Measurements from ENCODE around the gene UTP25.
"Not testable (repeated sequence)": the region's sequence is repeated elsewhere in the genome, so short reads cannot be mapped to it uniquely, and the experiment has no call there.

UTP25 gene

GRCh38 chr1:209882286-209882685, 54.5 kb downstream of the UTP25 start:
- Histone ChIP-seq H3K36me3 (ENCODE audit: control insufficient read depth, insufficient read depth, low read length) (no peaks in the 10 kb centered on the region), H3K27me3 (replicated peaks; ENCODE audit: control insufficient read depth, insufficient read depth, low read length, poor library complexity, severe bottlenecking) (peaks cover 4% of the 10 kb centered on the region), H3K4me3 (ENCODE audit: insufficient read depth, low read depth, low read length, poor library complexity, severe bottlenecking) (no peak overlapping the region), H3K9me3 (ENCODE audit: control insufficient read depth, low read length) (no peaks in the 10 kb centered on the region), H3K4me1 (ENCODE audit: control insufficient read depth, insufficient read depth, low read length, poor library complexity, severe bottlenecking) (no peaks in the 10 kb centered on the region), H3K27ac (ENCODE audit: insufficient read depth, low read length, poor library complexity, severe bottlenecking) (no peak overlapping the region)
- no peak for DNase-seq

- Histone ChIP-seq H3K36me3 (ENCODE audit: control insufficient read depth, insufficient read depth, low read length) (no peaks in the 10 kb centered on the region), H3K4me3 (ENCODE audit: insufficient read depth, low read depth, low read length, poor library complexity, severe bottlenecking) (no peak overlapping the region), H3K27ac (ENCODE audit: insufficient read depth, low read length, poor library complexity, severe bottlenecking) (no peak overlapping the region), H3K27me3 (replicated peaks; ENCODE audit: control insufficient read depth, insufficient read depth, low read length, poor library complexity, severe bottlenecking) (peaks cover 4% of the 10 kb centered on the region), H3K9me3 (ENCODE audit: control insufficient read depth, low read length) (no peaks in the 10 kb centered on the region), H3K4me1 (ENCODE audit: control insufficient read depth, insufficient read depth, low read length, poor library complexity, severe bottlenecking) (no peaks in the 10 kb centered on the region)
- no peak for DNase-seq
Observed at GRCh38 chr1:209882942-209883340, 55.2 kb downstream of the UTP25 start.

GRCh38 chr1:209883341-209883971, 55.7 kb downstream of the UTP25 start:
- no peak for DNase-seq
- H3K27ac ChIP-seq (ENCODE audit: insufficient read depth, low read length, poor library complexity, severe bottlenecking): no peak overlapping the region

GRCh38 chr1:209884249-209884648, 56.5 kb downstream of the UTP25 start:
- no peak overlapping the region for H3K27ac ChIP-seq (ENCODE audit: insufficient read depth, low read length, poor library complexity, severe bottlenecking)
- DNase-seq: no peak
- H3K36me3 ChIP-seq (ENCODE audit: control insufficient read depth, insufficient read depth, low read length): no peaks in the 10 kb centered on the region
- no peaks in the 10 kb centered on the region for H3K9me3 ChIP-seq (ENCODE audit: control insufficient read depth, low read length)
- H3K4me3 ChIP-seq (ENCODE audit: insufficient read depth, low read depth, low read length, poor library complexity, severe bottlenecking): no peak overlapping the region
- peaks cover 4% of the 10 kb centered on the region for H3K27me3 ChIP-seq (replicated peaks; ENCODE audit: control insufficient read depth, insufficient read depth, low read length, poor library complexity, severe bottlenecking)
- no peaks in the 10 kb centered on the region for H3K4me1 ChIP-seq (ENCODE audit: control insufficient read depth, insufficient read depth, low read length, poor library complexity, severe bottlenecking)

More at GRCh38 chr1:209883341-209883971, 55.7 kb downstream of the UTP25 start:
- Histone ChIP-seq H3K9me3 (ENCODE audit: control insufficient read depth, low read length) (no peaks in the 10 kb centered on the region), H3K4me3 (ENCODE audit: insufficient read depth, low read depth, low read length, poor library complexity, severe bottlenecking) (no peak overlapping the region), H3K36me3 (ENCODE audit: control insufficient read depth, insufficient read depth, low read length) (no peaks in the 10 kb centered on the region), H3K4me1 (ENCODE audit: control insufficient read depth, insufficient read depth, low read length, poor library complexity, severe bottlenecking) (no peaks in the 10 kb centered on the region), H3K27me3 (replicated peaks; ENCODE audit: control insufficient read depth, insufficient read depth, low read length, poor library complexity, severe bottlenecking) (peaks cover 4% of the 10 kb centered on the region)

GRCh38 chr1:209884665-209885117, 56.9 kb downstream of the UTP25 start:
- no peaks in the 10 kb centered on the region for H3K36me3 ChIP-seq (ENCODE audit: control insufficient read depth, insufficient read depth, low read length)
- H3K9me3 ChIP-seq (ENCODE audit: control insufficient read depth, low read length): no peaks in the 10 kb centered on the region
- no peak overlapping the region for H3K4me3 ChIP-seq (ENCODE audit: insufficient read depth, low read depth, low read length, poor library complexity, severe bottlenecking)
- H3K4me1 ChIP-seq (ENCODE audit: control insufficient read depth, insufficient read depth, low read length, poor library complexity, severe bottlenecking): no peaks in the 10 kb centered on the region
- DNase-seq: no peak
- H3K27ac ChIP-seq (ENCODE audit: insufficient read depth, low read length, poor library complexity, severe bottlenecking): no peak overlapping the region
- peaks cover under 1% of the 10 kb centered on the region for H3K27me3 ChIP-seq (replicated peaks; ENCODE audit: control insufficient read depth, insufficient read depth, low read length, poor library complexity, severe bottlenecking)

- no peaks in the 10 kb centered on the region for H3K27me3 ChIP-seq (replicated peaks; ENCODE audit: control insufficient read depth, insufficient read depth, low read length, poor library complexity, severe bottlenecking)
- no peaks in the 10 kb centered on the region for H3K36me3 ChIP-seq (ENCODE audit: control insufficient read depth, insufficient read depth, low read length)
- no peak for DNase-seq
- H3K27ac ChIP-seq (ENCODE audit: insufficient read depth, low read length, poor library complexity, severe bottlenecking): no peak overlapping the region
- H3K4me3 ChIP-seq (ENCODE audit: insufficient read depth, low read depth, low read length, poor library complexity, severe bottlenecking): no peak overlapping the region
- H3K9me3 ChIP-seq (ENCODE audit: control insufficient read depth, low read length): no peaks in the 10 kb centered on the region
- no peaks in the 10 kb centered on the region for H3K4me1 ChIP-seq (ENCODE audit: control insufficient read depth, insufficient read depth, low read length, poor library complexity, severe bottlenecking)
Observed at GRCh38 chr1:209885403-209886218, 57.8 kb downstream of the UTP25 start.

- no peak for DNase-seq
Observed at GRCh38 chr1:209886219-209886536, 58.4 kb downstream of the UTP25 start.

GRCh38 chr1:209888291-209889076, 60.7 kb downstream of the UTP25 start:
- DNase-seq; H3K9me3 ChIP-seq (ENCODE audit: control insufficient read depth, low read length); H3K4me3 ChIP-seq (ENCODE audit: insufficient read depth, low read depth, low read length, poor library complexity, severe bottlenecking); H3K27ac ChIP-seq (ENCODE audit: insufficient read depth, low read length, poor library complexity, severe bottlenecking); H3K4me1 ChIP-seq (ENCODE audit: control insufficient read depth, insufficient read depth, low read length, poor library complexity, severe bottlenecking); H3K27me3 ChIP-seq (replicated peaks; ENCODE audit: control insufficient read depth, insufficient read depth, low read length, poor library complexity, severe bottlenecking); H3K36me3 ChIP-seq (ENCODE audit: control insufficient read depth, insufficient read depth, low read length): not testable (repeated sequence)

More at GRCh38 chr1:209886219-209886536, 58.4 kb downstream of the UTP25 start:
- Histone ChIP-seq H3K27ac (ENCODE audit: insufficient read depth, low read length, poor library complexity, severe bottlenecking) (no peak overlapping the region), H3K4me3 (ENCODE audit: insufficient read depth, low read depth, low read length, poor library complexity, severe bottlenecking) (no peak overlapping the region), H3K36me3 (ENCODE audit: control insufficient read depth, insufficient read depth, low read length) (no peaks in the 10 kb centered on the region), H3K27me3 (replicated peaks; ENCODE audit: control insufficient read depth, insufficient read depth, low read length, poor library complexity, severe bottlenecking) (no peaks in the 10 kb centered on the region), H3K4me1 (ENCODE audit: control insufficient read depth, insufficient read depth, low read length, poor library complexity, severe bottlenecking) (no peaks in the 10 kb centered on the region), H3K9me3 (ENCODE audit: control insufficient read depth, low read length) (no peaks in the 10 kb centered on the region)

- H3K4me1 ChIP-seq (ENCODE audit: control insufficient read depth, insufficient read depth, low read length, poor library complexity, severe bottlenecking): no peaks in the 10 kb centered on the region
- no peaks in the 10 kb centered on the region for H3K36me3 ChIP-seq (ENCODE audit: control insufficient read depth, insufficient read depth, low read length)
- DNase-seq: no peak
- no peaks in the 10 kb centered on the region for H3K27me3 ChIP-seq (replicated peaks; ENCODE audit: control insufficient read depth, insufficient read depth, low read length, poor library complexity, severe bottlenecking)
- no peak overlapping the region for H3K27ac ChIP-seq (ENCODE audit: insufficient read depth, low read length, poor library complexity, severe bottlenecking)
- H3K9me3 ChIP-seq (ENCODE audit: control insufficient read depth, low read length): no peaks in the 10 kb centered on the region
- no peak overlapping the region for H3K4me3 ChIP-seq (ENCODE audit: insufficient read depth, low read depth, low read length, poor library complexity, severe bottlenecking)
Observed at GRCh38 chr1:209889077-209889418, 61.3 kb downstream of the UTP25 start.

Data from effector memory CD4-positive, alpha-beta T cell (primary cell).